ENCODE results near the gene N4BP2L2. TPM values are rescaled to one million over a fixed set of nuclear protein-coding genes. Genes with fewer than 3 reads are reported as not detected.
A peak's percentile ranks its signal among the peaks of the same experiment; 100 is the strongest.

Gene N4BP2L2
- total RNA-seq, 2 experiments from 2014 or later, result 57.5 to 76.3 TPM

GRCh38 chr13:32535748-32536147 lies 2.8 kb downstream of the N4BP2L2 start:
- Histone ChIP-seq H3K27ac (ENCODE audit: low read depth, low read length, poor library complexity, severe bottlenecking) (no peak overlapping the region), H2AFZ (ENCODE audit: low read length) (no peak overlapping the region), H3K4me3 (ENCODE audit: low read depth, low read length, poor library complexity, severe bottlenecking) (no peak overlapping the region), H4K20me1 (ENCODE audit: insufficient read depth, low read length) (0 out of 2 replicates have a peak, but pooled peaks cover 5% of the 10 kb centered on the region), H3K9me2 (ENCODE audit: insufficient read depth, low read length) (no peaks in the 10 kb centered on the region), H3K36me3 (ENCODE audit: insufficient read depth, low read length) (peaks cover 37% of the 10 kb centered on the region), H3K9me3 (ENCODE audit: low read length) (peaks cover 5% of the 10 kb centered on the region; the same call in 1 of the 2 replicates), H3K79me2 (ENCODE audit: insufficient read depth, low read depth, low read length) (peaks cover 44% of the 10 kb centered on the region), H3K4me1 (ENCODE audit: insufficient read depth, low read length, poor library complexity, severe bottlenecking) (peaks cover 11% of the 10 kb centered on the region), H3K4me2 (ENCODE audit: low read length) (no peak overlapping the region)
- DNase-seq (ENCODE audit: low spot score), result no peak
- no TSS peak for BruUV-seq (replicated peaks)
- POLR2A ChIA-PET, result no interaction called here
- CTCF ChIA-PET (ENCODE audit: unreplicated experiment), result no interaction called here
- intact Hi-C loops (cut with micrococcal nuclease; ENCODE audit: unreplicated experiment), result loop anchor here (5.0 kb wide), 1 partner anchor 47 kb away; no protein-coding TSS in a partner anchor
- TF ChIP-seq EZH2phosphoT487 (IDR thresholded peaks at IDR 0.05; ENCODE audit: borderline replicate concordance, low read depth, low read length), result no peak
- no peak for TF ChIP-seq CTCF (conservative IDR thresholded peaks at IDR 0.05; ENCODE audit: low read length)

- Histone ChIP-seq H3K36me3 (ENCODE audit: insufficient read depth, low read length) (peaks cover 37% of the 10 kb centered on the region), H3K9me2 (ENCODE audit: insufficient read depth, low read length) (no peaks in the 10 kb centered on the region), H4K20me1 (ENCODE audit: insufficient read depth, low read length) (0 out of 2 replicates have a peak, but pooled peaks cover 5% of the 10 kb centered on the region), H3K4me2 (ENCODE audit: low read length) (peak overlapping the region; percentile 14), H2AFZ (ENCODE audit: low read length) (no peak overlapping the region), H3K4me3 (ENCODE audit: low read depth, low read length, poor library complexity, severe bottlenecking) (no peak overlapping the region), H3K79me2 (ENCODE audit: insufficient read depth, low read depth, low read length) (peaks cover 51% of the 10 kb centered on the region), H3K4me1 (ENCODE audit: insufficient read depth, low read length, poor library complexity, severe bottlenecking) (peaks cover 11% of the 10 kb centered on the region), H3K9me3 (ENCODE audit: low read length) (peaks cover 5% of the 10 kb centered on the region; the same call in 1 of the 2 replicates), H3K27ac (ENCODE audit: low read depth, low read length, poor library complexity, severe bottlenecking) (no peak overlapping the region)
- ChIA-PET CTCF (ENCODE audit: unreplicated experiment) (no interaction called here), POLR2A (no interaction called here)
- TF ChIP-seq CTCF (conservative IDR thresholded peaks at IDR 0.05; ENCODE audit: low read length) (no peak), EZH2phosphoT487 (IDR thresholded peaks at IDR 0.05; ENCODE audit: borderline replicate concordance, low read depth, low read length) (no peak)
- no peak for DNase-seq (ENCODE audit: low spot score)
- BruUV-seq (replicated peaks), result no TSS peak
- intact Hi-C loops (cut with micrococcal nuclease; ENCODE audit: unreplicated experiment), result loop anchor here (5.0 kb wide), 1 partner anchor 47 kb away; no protein-coding TSS in a partner anchor
Measured at GRCh38 chr13:32535115-32535514, 3.5 kb downstream of the N4BP2L2 start.

- Histone ChIP-seq H3K4me1 (ENCODE audit: insufficient read depth, low read length, poor library complexity, severe bottlenecking) (no peaks in the 10 kb centered on the region), H3K27ac (ENCODE audit: low read depth, low read length, poor library complexity, severe bottlenecking) (no peak overlapping the region), H3K79me2 (ENCODE audit: insufficient read depth, low read depth, low read length) (peaks cover 44% of the 10 kb centered on the region; the same call in 1 of the 2 replicates), H3K9me3 (ENCODE audit: low read length) (peaks cover 5% of the 10 kb centered on the region; the same call in 1 of the 2 replicates), H3K4me2 (ENCODE audit: low read length) (peak overlapping the region; percentile 31), H4K20me1 (ENCODE audit: insufficient read depth, low read length) (0 out of 2 replicates have a peak, but pooled peaks cover 5% of the 10 kb centered on the region), H3K4me3 (ENCODE audit: low read depth, low read length, poor library complexity, severe bottlenecking) (no peak overlapping the region), H3K36me3 (ENCODE audit: insufficient read depth, low read length) (peaks cover 33% of the 10 kb centered on the region), H3K9me2 (ENCODE audit: insufficient read depth, low read length) (no peaks in the 10 kb centered on the region), H2AFZ (ENCODE audit: low read length) (no peak overlapping the region)
- DNase-seq (ENCODE audit: low spot score), result peak; percentile 7
- TF ChIP-seq EZH2phosphoT487 (IDR thresholded peaks at IDR 0.05; ENCODE audit: borderline replicate concordance, low read depth, low read length) (no peak), CTCF (conservative IDR thresholded peaks at IDR 0.05; ENCODE audit: low read length) (no peak)
- intact Hi-C loops (cut with micrococcal nuclease; ENCODE audit: unreplicated experiment), result no loop called here
- no TSS peak for BruUV-seq (replicated peaks)
- ChIA-PET CTCF (ENCODE audit: unreplicated experiment) (interaction anchor here (0.6 kb wide), 1 partner anchor 1210 kb away, joined by 4 read pairs; no protein-coding TSS in a partner anchor), POLR2A (interaction anchor here (0.7 kb wide), 3 partner anchors 8 to 563 kb away, joined by 3 to 7 read pairs (median 5); no protein-coding TSS in a partner anchor)
Measured at GRCh38 chr13:32530841-32531253, 7.7 kb downstream of the N4BP2L2 start.

Data from OCI-LY7 (cell line).